NCI-H1417 (cell line): ENCODE data around the gene KRTAP12-1.

ENCODE experiments used
- DNase-seq, 3 experiments: peaks; one replicate each; lab custom pipeline; 2025; lab: John Stamatoyannopoulos, UW

Gene KRTAP12-1

DNA sequence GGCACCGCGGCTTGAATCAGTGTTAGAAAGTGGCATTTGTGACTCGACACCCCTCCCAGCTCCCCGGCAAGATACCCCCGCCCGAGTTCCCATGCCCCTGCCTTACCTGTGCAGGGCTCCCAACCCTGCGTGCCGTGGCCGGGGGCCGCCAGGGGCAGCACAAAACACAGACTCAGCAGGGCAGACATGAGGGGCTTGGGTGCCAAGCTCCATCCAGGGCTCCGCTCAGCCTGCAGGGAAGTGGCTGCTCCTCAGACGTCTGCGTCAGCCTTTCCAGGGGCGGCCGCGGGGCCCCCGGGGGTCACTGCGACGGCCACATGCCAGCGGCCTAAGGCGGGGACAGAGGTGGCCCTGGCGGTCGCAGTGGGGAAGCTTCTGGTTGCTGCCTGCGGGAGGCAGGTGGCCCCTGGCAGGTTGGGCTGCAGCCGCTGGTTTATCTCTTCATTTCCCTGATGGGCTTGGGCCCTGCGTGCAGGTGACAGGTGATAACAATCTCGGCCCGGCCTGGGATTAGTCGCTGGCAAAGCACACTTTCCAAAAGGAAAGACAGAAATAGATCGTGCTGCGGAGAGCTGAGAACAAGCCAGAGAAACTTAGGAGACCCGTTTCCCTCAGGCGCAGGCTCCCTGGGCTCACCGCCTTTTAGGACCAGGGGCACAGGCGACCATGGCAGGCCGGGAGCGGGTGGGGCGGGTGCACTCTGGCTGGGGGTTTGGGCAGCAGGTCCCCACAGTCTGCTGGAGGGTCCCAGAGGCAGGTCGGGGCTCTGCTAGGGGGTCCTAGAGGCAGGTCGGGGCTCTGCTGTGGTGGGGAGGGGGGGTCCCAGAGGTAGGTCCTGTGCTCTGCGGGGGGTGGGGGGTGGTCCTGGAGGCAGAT, 29.6 kb upstream of the KRTAP12-1 start, which contains the start of gene TSPEAR:
Gene TSPEAR, minus strand, starts transcription at position 246 of the 876 bp plus-strand sequence. Its CDS starts 58 bp downstream, at position 188.
- peak; percentile 86 to 96 (median 96) for DNase-seq

DNA sequence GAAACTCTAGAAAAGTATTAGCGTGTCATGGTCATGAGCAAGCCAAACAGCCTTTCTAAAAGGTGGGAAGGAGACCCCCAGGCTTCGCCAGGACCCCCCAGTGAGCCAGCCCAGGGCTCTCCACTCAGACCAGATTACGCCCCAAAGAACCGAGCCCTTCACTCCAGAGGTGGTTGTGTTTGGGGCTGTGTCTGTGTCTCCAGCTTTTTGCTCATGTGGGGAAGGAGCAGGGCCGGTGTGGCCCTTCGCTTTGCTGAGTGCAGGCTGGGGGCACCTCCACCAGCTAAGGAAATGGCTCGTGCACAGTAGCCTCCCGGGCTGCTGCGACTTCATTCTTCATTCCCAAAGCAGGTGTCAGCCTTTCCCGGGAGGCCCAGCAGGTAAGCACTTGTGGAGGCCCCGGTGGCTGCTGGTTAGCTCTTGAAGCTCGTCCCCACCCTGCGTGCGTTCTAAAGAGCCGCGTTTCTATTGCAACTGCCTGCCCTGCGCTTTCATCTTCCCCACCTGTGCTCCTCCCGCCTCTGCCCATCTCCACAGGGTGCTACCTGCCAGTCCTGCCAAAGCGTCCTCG, 28.9 kb upstream of the KRTAP12-1 start:
- peak; percentile 96 to 98 (median 98) for DNase-seq

- peak; percentile 64 to 85 (median 80) for DNase-seq
Measured at GRCh38 chr21:44710294-44710665, 28.3 kb upstream of the KRTAP12-1 start.

GRCh38 chr21:44709426-44710293, 27.7 kb upstream of the KRTAP12-1 start:
- peak; percentile 72 to 87 (median 83) for DNase-seq

DNA sequence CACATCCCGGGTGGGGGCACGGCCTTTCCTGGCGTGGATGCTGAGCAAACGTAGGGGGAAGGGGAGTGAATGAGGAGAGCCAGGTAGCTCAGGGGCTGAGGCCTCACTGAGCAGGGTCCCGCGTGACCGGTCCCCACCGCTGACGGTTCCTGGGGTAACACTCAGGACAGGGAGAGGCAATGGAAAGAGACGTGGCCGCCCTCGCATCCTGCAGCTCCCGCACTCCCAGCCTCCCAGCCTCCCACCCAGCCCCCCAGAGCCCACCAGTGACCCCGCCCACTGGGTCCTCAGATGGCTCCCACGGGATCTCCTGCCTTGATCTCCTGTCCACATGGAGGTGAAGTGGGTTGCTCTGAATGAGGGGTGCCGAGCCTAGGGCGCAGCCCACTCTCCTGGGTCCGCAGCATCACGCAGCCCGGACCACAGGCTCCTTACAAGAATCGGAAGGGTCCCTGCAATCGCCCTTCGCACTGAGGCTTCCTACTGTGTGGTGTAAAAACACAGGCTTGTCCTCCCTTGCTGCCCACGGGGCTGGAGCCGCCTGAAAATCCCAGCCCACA, 27.0 kb upstream of the KRTAP12-1 start:
- no peak for DNase-seq

DNA sequence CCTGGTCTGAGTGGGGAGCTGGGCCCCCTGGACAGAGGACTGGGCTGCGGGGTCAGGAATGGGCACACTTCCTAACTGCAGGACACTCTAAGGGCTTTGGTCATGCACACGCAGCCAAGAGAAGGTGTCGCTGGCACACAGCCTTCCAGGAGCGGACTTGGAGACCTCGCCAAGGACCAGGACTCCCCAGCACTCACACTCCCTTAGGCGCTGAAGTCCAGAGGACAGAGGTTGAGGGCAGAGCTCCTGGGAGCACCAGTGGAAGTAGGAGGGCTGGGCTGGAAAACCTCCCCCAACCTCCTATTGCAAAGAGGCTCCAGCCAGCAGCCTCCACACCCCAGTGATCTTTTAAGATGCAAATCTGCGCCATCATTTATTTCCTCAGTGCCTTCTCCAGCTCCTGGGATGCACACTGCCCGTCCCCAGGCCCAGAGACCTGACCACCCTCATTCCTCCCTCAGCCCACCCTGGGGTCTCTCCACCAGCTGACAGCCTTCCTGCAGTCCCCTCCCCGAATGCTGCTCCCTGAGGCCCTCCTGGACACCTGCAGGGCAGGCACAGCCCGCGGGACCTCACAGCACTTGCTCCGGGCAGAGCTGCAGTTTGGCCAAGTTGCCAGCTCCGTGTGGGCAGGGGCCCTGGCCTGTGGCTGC, 26.4 kb upstream of the KRTAP12-1 start:
- peak in 2 of 3 experiments; percentile 17 to 44 for DNase-seq

DNA sequence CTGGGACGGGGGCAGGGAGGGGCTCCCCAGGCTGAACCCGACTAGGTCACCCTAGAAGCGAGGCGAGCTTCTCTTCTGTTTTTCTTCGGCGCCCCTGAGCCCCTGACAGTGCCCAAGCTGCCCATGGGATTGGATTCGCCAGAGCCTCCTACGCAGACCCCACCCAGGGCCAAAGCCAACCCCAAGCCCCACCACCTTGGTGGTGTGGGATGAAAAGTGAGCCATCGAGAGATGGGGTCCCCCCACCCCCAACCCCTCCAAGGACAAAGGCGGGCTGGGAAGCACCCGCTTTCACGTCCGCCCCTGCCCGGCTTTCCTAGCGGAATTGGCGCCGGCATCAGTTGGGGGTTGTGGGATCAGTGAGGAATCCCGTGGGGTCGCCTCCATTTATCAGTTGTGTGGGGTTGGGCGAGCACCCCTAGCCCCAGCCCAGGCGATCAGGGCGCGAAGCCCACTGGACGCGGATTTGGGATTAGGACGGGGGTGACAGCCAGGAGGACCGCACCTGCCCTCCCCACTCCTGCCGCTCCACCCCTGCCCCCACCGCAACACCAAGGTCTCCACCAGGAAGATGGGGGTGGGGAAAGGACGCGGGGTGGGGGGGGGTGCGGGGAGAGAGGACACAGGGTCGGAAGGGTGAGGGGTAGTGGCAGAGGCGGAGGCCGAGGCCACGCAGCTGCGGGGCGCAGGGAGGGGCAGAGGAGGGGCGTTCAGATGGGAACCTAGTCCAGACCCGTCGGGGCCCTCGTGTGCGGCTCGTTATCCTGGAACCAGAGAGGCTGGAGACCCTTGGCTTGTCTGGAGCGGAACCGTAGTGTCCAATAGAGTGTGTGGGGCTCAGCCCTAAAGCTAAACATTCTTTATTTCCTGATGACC, 25.0 kb upstream of the KRTAP12-1 start:
- no peak for DNase-seq

DNA sequence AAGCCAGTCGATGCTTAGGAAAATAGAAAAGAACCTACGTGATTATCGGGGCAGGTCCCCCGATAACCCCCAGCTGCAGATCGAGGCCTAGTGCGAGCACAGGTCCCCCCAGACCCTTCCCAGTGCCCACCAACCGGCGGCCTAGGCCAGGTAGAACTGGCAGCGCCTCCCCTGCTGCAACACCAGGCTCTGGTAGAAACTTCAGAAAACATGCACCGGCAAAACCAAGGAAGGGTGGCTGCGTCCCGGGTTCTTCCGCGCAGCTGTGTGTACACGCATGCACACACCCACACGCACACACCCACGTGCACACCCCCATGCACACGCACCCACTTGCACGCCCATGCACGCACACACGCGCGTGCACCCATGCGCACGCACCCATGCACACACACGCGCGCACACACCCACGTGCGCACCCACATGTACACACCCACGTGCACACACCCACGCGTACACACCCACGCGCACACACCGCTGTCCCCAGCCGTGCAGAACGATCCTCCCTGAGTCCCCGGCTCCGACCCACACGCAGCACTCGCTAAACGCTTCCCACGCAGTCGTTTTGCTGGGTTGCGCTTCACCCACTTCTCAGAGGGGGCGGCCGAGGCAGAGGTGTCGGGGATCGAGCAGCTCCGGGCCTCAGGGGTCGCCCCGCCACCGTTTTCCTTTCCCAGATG, 24.2 kb upstream of the KRTAP12-1 start:
- no peak for DNase-seq

- no peak for DNase-seq
Measured at GRCh38 chr21:44704636-44705001, 22.7 kb upstream of the KRTAP12-1 start.

DNA sequence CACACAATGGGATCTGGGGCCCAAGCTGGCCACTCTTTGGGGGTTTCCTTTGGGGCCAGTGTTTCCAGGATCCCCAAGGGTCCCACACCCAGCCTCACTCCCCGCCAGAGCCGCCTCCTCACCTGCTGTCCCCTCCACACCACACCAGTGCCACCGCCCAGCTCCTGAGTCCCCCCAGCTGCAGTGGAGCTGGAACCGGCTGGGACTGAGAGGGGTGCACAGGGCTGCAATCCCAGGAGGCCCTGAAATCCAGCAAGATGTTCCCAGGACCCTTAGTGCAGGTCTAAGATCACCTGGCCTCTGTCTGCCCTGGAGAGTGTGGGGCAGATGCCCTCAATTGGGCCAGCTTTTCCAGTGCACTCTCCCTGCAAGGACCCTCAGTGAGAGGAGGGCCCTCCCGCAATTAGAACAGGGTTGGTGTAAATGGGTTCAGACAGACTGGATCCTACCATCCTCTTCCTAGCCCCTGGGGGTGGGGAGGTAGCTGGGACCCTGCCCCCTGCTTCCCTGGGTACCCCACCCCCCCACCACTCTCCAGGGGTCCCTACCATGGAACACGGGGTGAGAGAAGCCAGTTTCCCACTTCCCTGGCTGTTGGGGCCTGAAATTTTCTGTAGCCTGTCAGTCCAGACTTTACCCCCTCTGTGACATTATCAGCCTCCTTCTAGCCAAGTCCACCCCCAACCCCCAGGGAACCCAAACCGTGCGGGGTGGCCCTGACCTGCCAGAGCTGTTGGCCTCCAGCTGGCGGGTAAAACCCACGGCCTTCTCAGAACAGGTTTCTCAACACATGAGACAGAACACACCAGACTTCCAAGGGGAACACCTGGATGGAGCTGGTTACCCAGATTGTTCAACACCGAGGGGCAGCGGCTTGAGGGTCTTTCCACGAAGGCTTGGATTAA, 22.0 kb upstream of the KRTAP12-1 start:
- no peak for DNase-seq

DNA sequence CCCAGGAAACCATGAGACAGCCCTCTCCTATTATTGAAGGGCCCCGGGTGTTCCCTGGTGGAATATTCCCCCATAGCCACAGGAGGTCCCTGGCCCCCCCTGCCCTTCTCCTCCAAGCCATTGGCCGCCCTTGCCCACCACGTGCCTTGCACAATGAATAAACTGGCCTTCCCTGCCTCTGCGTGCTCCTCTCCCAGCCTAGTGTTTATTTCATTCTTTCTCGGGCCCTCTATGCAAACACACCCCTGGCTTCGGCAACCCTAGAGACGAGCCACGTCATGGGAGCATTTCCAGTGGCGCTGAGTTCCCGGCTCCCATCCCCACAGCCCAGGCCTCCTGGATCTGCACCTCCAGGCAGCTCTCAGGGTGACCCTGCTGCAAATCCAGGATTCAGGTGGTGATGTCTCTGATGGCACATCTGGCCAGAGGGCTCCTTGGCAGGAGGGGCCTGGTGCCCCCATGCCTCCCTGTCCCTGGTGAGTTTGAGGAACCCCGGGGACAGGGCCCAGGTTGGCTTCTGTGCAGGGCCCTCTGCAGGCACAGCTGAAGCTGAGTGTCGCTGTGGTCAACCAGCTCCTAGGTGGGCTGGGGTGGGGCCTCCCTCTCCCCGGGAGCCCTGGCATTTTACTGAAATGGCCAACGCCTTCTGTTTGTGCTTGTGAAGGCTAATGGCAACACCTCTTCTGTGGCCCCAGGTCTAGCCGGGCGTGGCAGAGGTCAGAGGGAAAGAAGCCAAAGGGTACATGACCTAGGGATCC, 21.2 kb upstream of the KRTAP12-1 start:
- peak in 2 of 3 experiments; percentile 92 to 97 for DNase-seq

GRCh38 chr21:44702111-44702972, 20.4 kb upstream of the KRTAP12-1 start:
- peak in 2 of 3 experiments; percentile 72 to 89 for DNase-seq

GRCh38 chr21:44701541-44701940, 19.6 kb upstream of the KRTAP12-1 start:
- peak in 2 of 3 experiments; percentile 69 to 78 for DNase-seq

DNA sequence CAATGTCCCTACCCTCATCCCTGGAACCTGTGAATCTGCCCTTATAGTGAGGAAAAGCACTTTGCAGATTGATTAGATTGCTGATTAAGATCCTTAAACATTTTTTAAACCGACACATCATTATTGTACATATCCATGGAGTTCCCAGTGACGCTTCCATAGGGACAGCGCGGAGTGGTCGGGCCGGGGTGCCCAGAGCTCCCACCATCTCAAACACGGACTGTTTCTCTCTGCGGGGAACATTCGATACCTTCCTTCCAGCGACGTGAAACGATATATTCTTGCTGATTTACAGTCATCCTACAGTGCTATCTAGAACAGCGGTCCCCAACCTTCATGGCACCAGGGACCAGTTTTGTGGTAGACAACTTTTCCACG, 19.0 kb upstream of the KRTAP12-1 start:
- DNase-seq: no peak

DNA sequence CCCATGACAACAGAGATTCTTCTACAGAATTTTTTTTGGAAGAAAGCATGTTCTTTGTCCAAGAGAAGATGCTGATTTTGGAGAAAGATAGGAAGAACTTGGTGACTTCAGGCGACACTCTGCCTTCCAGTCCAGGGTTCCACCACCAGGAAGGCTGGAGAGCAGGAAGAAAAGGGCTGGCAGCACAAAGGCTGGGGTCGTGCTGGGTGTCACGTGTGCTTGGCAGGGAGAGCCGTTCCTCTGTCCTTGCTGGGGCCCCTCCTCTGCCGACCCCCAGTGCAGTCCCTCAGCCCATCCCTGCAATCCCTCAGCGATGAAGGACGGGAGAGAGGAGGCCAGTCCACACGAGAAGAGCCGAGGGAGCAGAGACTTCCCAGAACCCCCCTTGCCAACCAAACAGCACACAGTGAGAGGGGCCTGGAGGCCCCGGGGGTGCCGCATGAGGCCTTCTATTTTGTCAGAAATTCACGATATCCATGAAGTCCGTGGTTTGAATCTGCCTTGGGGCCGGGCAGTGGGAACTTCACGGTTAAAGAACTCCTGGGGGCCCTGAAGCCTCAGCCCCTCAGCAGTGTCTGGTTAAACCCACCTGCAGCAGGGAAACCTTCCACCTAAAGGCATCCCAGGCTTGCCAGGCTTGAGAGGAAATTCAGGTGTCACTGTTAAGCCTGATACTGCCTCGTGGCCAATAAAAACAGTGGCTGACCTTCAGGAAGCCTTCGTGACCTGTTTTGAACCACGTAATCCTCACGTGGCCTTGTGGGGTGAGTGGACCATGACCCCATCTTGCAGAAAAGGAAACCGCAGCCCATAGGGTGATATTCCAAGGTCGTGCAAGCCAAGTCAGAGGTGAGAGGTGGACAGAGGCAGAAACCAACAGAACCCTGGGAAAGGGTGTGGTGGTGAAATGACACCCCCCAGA, 18.4 kb upstream of the KRTAP12-1 start:
- DNase-seq: peak in 1 of 3 experiments; percentile 22

DNA sequence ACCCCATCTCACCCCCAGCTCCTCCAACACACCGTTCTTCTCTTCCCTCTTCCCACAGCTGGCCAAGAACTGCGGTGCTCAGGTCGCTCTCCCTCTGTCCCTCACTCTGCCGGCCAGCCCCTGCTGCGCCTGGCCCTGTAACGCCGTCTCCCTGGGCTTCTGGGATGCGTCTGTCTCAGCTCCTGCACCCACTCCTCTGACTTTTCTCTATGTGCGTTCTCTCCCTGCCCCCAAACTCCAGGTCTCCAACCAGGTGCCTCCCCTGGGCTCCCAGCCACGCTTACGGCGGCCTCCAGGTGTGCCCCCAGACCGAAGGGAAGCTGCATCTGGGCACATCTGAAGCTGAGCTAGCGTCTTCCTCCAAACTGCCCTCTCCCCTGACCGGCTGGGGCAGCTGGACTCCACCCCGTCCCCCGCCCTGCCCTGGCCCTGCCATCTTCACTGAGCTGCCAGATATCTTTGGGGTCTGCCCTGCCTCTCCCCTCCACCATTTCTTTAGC, 17.6 kb upstream of the KRTAP12-1 start:
- DNase-seq: peak in 2 of 3 experiments; percentile 32 to 51
